ENCODE data around the gene EMC6. TPM values are rescaled to one million over a fixed set of nuclear protein-coding genes. Genes with fewer than 3 reads are reported as not detected.

Gene EMC6
- total RNA-seq, 4 donors from 2014 or later: 12.6 to 23.4 (median 18.9) TPM

- Histone ChIP-seq H3K4me1 (peaks cover 0 to 28% (median 0%) of the 10 kb centered on the region in 4 donors), H3K27me3 (peaks cover 0 to 76% of the 10 kb centered on the region in 2 donors), H3K36me3 (no peaks in the 10 kb centered on the region), H3K9me3 (no peaks in the 10 kb centered on the region), H3K4me3 (no peak overlapping the region), H3K27ac (no peak overlapping the region)
- no peak for TF ChIP-seq EP300 (IDR thresholded peaks at IDR 0.05)
- TF ChIP-seq CTCF (IDR thresholded peaks at IDR 0.05): no peak
- no peak for TF ChIP-seq POLR2A (IDR thresholded peaks at IDR 0.05)
- 78 to 86% methylated on average over 11 to 16 of the region's 16 CpGs for WGBS, 2 donors
- DNase-seq (ENCODE audit: low spot score in 2 of 2): no peak
Observed at GRCh38 chr17:3691617-3692067, 23.0 kb downstream of the EMC6 start.

- Histone ChIP-seq H3K9me3 (peaks cover 0 to 1% (median 0%) of the 10 kb centered on the region in 4 donors), H3K27ac (no peak overlapping the region), H3K27me3 (peaks cover 0 to 83% of the 10 kb centered on the region in 2 donors), H3K36me3 (no peaks in the 10 kb centered on the region), H3K4me3 (no peak overlapping the region), H3K4me1 (peaks cover 0 to 30% (median 0%) of the 10 kb centered on the region in 4 donors)
- no peak for TF ChIP-seq EP300 (IDR thresholded peaks at IDR 0.05)
- no peak for TF ChIP-seq POLR2A (IDR thresholded peaks at IDR 0.05)
- TF ChIP-seq CTCF (IDR thresholded peaks at IDR 0.05): no peak
- no peak for DNase-seq (ENCODE audit: low spot score in 2 of 2)
- 78 to 85% methylated on average over 9 of the region's 9 CpGs for WGBS, 2 donors
Observed at GRCh38 chr17:3692346-3692745, 23.7 kb downstream of the EMC6 start.

GRCh38 chr17:3693141-3693540 is 24.5 kb downstream of the EMC6 start:
- WGBS, 2 donors: 71% methylated on average over 4 of the region's 4 CpGs
- H3K27me3 ChIP-seq: peaks cover 0 to 85% of the 10 kb centered on the region in 2 donors
- H3K4me3 ChIP-seq: no peak overlapping the region
- peaks cover 0 to 26% (median 0%) of the 10 kb centered on the region in 4 donors for H3K4me1 ChIP-seq
- DNase-seq (ENCODE audit: low spot score in 2 of 2): no peak
- no peaks in the 10 kb centered on the region for H3K36me3 ChIP-seq
- no peak overlapping the region for H3K27ac ChIP-seq
- TF ChIP-seq CTCF (IDR thresholded peaks at IDR 0.05): no peak
- no peak for TF ChIP-seq POLR2A (IDR thresholded peaks at IDR 0.05)
- TF ChIP-seq EP300 (IDR thresholded peaks at IDR 0.05): no peak
- peaks cover 0 to 9% (median 0%) of the 10 kb centered on the region in 4 donors for H3K9me3 ChIP-seq

- H3K27me3 ChIP-seq: peaks cover 0 to 78% of the 10 kb centered on the region in 2 donors
- TF ChIP-seq CTCF (IDR thresholded peaks at IDR 0.05) (no peak), EP300 (IDR thresholded peaks at IDR 0.05) (no peak), POLR2A (IDR thresholded peaks at IDR 0.05) (no peak)
- H3K27ac ChIP-seq: no peak overlapping the region
- no peak for DNase-seq (ENCODE audit: low spot score in 2 of 2)
- H3K4me3 ChIP-seq: no peak overlapping the region
- H3K9me3 ChIP-seq: peaks cover 0 to 15% (median 0%) of the 10 kb centered on the region in 4 donors
- H3K4me1 ChIP-seq: peaks cover 0 to 24% (median 0%) of the 10 kb centered on the region in 4 donors
- WGBS, 2 donors: 75 to 80% methylated on average over 9 of the region's 9 CpGs
- H3K36me3 ChIP-seq: no peaks in the 10 kb centered on the region
Observed at GRCh38 chr17:3693829-3694231, 25.2 kb downstream of the EMC6 start.

GRCh38 chr17:3695129-3695722 is 26.6 kb downstream of the EMC6 start:
- WGBS, 2 donors: 14 to 25% methylated on average over 15 to 17 of the region's 17 CpGs

More at GRCh38 chr17:3695129-3695722, 26.6 kb downstream of the EMC6 start:
- H3K4me3 ChIP-seq: peak overlapping the region in 3 of 4 donors; percentile 22 to 60 (median 53)
- H3K27ac ChIP-seq: peak overlapping the region in 1 of 4 donors; percentile 9
- no peak for DNase-seq (ENCODE audit: low spot score in 2 of 2)
- H3K27me3 ChIP-seq: peaks cover 0 to 70% of the 10 kb centered on the region in 2 donors
- peaks cover 0 to 24% (median 0%) of the 10 kb centered on the region in 4 donors for H3K4me1 ChIP-seq
- no peak for TF ChIP-seq EP300 (IDR thresholded peaks at IDR 0.05)
- TF ChIP-seq POLR2A (IDR thresholded peaks at IDR 0.05): no peak
- no peak for TF ChIP-seq CTCF (IDR thresholded peaks at IDR 0.05)
- H3K36me3 ChIP-seq: no peaks in the 10 kb centered on the region
- peaks cover 0 to 15% (median 0%) of the 10 kb centered on the region in 4 donors for H3K9me3 ChIP-seq
